ENCODE data around the gene IL17B. TPM values are rescaled to one million over a fixed set of nuclear protein-coding genes. Genes with fewer than 3 reads are reported as not detected.

IL17B gene
- total RNA-seq, 1 experiment from 2014 or later, result not detected

GRCh38 chr5:149367972-149368645 lies 11.0 kb downstream of the IL17B start:
- Mint-ChIP-seq H3K36me3 (ENCODE audit: insufficient read depth, unreplicated experiment) (no peaks in the 10 kb centered on the region), H3K4me1 (ENCODE audit: low read depth, unreplicated experiment) (no peaks in the 10 kb centered on the region), H3K27ac (ENCODE audit: unreplicated experiment) (no peak overlapping the region), H3K9me3 (ENCODE audit: unreplicated experiment) (no peaks in the 10 kb centered on the region), H3K4me3 (ENCODE audit: unreplicated experiment) (no peak overlapping the region), H3K27me3 (ENCODE audit: insufficient read depth, unreplicated experiment) (no peaks in the 10 kb centered on the region)
- no peak overlapping the region for H3K4me3 ChIP-seq (ENCODE audit: low read depth, low read length)
- H3K9me3 ChIP-seq, result no peaks in the 10 kb centered on the region
- POLR2A ChIA-PET, result no interaction called here
- TF ChIP-seq, protein P1, sequence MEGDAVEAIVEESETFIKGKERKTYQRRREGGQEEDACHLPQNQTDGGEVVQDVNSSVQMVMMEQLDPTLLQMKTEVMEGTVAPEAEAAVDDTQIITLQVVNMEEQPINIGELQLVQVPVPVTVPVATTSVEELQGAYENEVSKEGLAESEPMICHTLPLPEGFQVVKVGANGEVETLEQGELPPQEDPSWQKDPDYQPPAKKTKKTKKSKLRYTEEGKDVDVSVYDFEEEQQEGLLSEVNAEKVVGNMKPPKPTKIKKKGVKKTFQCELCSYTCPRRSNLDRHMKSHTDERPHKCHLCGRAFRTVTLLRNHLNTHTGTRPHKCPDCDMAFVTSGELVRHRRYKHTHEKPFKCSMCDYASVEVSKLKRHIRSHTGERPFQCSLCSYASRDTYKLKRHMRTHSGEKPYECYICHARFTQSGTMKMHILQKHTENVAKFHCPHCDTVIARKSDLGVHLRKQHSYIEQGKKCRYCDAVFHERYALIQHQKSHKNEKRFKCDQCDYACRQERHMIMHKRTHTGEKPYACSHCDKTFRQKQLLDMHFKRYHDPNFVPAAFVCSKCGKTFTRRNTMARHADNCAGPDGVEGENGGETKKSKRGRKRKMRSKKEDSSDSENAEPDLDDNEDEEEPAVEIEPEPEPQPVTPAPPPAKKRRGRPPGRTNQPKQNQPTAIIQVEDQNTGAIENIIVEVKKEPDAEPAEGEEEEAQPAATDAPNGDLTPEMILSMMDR (IDR thresholded peaks at IDR 0.05; ENCODE audit: insufficient read depth in 1 of 2, low read depth in 1 of 2, low read length in 1 of 2, severe bottlenecking in 1 of 2, unreplicated experiment in 1 of 2), result no peak
- H3K27me3 ChIP-seq (replicated peaks; ENCODE audit: control insufficient read depth, insufficient read depth, low read length), result no peaks in the 10 kb centered on the region
- BruUV-seq (replicated peaks), result no TSS peak
- intact Hi-C loops (cut with micrococcal nuclease; ENCODE audit: unreplicated experiment), result loop anchor here (1.0 kb wide), 3 partner anchors 47 to 66 kb away; no protein-coding TSS in a partner anchor
- no peaks in the 10 kb centered on the region for H3K36me3 ChIP-seq (ENCODE audit: control insufficient read depth, insufficient read depth, low read length)
- CTCF ChIA-PET, result interaction anchor here (0.6 to 2.9 kb wide), 14 partner anchors 9 to 195 kb away, joined by 3 to 40 read pairs (median 4); partner anchors contain the start of gene PCYOX1L
- DNase-seq, result no peak
- peaks cover 4% of the 10 kb centered on the region; the same call in 1 of the 2 replicates for H3K4me1 ChIP-seq

GRCh38 chr5:149367249-149367971 lies 11.7 kb downstream of the IL17B start:
- no TSS peak for BruUV-seq (replicated peaks)
- DNase-seq, result peak; percentile 87 to 88
- Histone ChIP-seq H3K4me3 (ENCODE audit: low read depth, low read length) (no peak overlapping the region), H3K27me3 (replicated peaks; ENCODE audit: control insufficient read depth, insufficient read depth, low read length) (no peaks in the 10 kb centered on the region), H3K36me3 (ENCODE audit: control insufficient read depth, insufficient read depth, low read length) (no peaks in the 10 kb centered on the region), H3K9me3 (no peaks in the 10 kb centered on the region), H3K4me1 (peaks cover 4% of the 10 kb centered on the region; the same call in 1 of the 2 replicates)
- intact Hi-C loops (cut with micrococcal nuclease; ENCODE audit: unreplicated experiment), result loop anchor here (1.0 kb wide), 3 partner anchors 46 to 67 kb away; no protein-coding TSS in a partner anchor
- ChIA-PET CTCF (interaction anchor here (0.6 to 2.9 kb wide), 14 partner anchors 9 to 78 kb away, joined by 3 to 40 read pairs (median 4); partner anchors contain the start of gene PCYOX1L), POLR2A (no interaction called here)
- Mint-ChIP-seq H3K4me3 (ENCODE audit: unreplicated experiment) (no peak overlapping the region), H3K27me3 (ENCODE audit: insufficient read depth, unreplicated experiment) (no peaks in the 10 kb centered on the region), H3K27ac (ENCODE audit: unreplicated experiment) (no peak overlapping the region), H3K9me3 (ENCODE audit: unreplicated experiment) (no peaks in the 10 kb centered on the region), H3K4me1 (ENCODE audit: low read depth, unreplicated experiment) (no peaks in the 10 kb centered on the region), H3K36me3 (ENCODE audit: insufficient read depth, unreplicated experiment) (no peaks in the 10 kb centered on the region)
- TF ChIP-seq, protein P1 (IDR thresholded peaks at IDR 0.05; ENCODE audit: insufficient read depth in 1 of 2, low read depth in 1 of 2, low read length in 1 of 2, severe bottlenecking in 1 of 2, unreplicated experiment in 1 of 2), result peak; percentile 86 to 91

GRCh38 chr5:149366169-149366729 lies 12.8 kb downstream of the IL17B start:
- TF ChIP-seq, protein P1 (IDR thresholded peaks at IDR 0.05; ENCODE audit: insufficient read depth in 1 of 2, low read depth in 1 of 2, low read length in 1 of 2, severe bottlenecking in 1 of 2, unreplicated experiment in 1 of 2), result no peak
- Histone ChIP-seq H3K36me3 (ENCODE audit: control insufficient read depth, insufficient read depth, low read length) (no peaks in the 10 kb centered on the region), H3K4me1 (peaks cover 4% of the 10 kb centered on the region; the same call in 1 of the 2 replicates), H3K27me3 (replicated peaks; ENCODE audit: control insufficient read depth, insufficient read depth, low read length) (no peaks in the 10 kb centered on the region), H3K9me3 (no peaks in the 10 kb centered on the region), H3K4me3 (ENCODE audit: low read depth, low read length) (no peak overlapping the region)
- H3K27ac Mint-ChIP-seq (ENCODE audit: unreplicated experiment), result no peak overlapping the region
- BruUV-seq (replicated peaks), result no TSS peak
- H3K9me3 Mint-ChIP-seq (ENCODE audit: unreplicated experiment), result no peaks in the 10 kb centered on the region
- H3K4me1 Mint-ChIP-seq (ENCODE audit: low read depth, unreplicated experiment), result no peaks in the 10 kb centered on the region
- CTCF ChIA-PET, result interaction anchor here (0.9 to 2.9 kb wide), 7 partner anchors 8 to 52 kb away, joined by 4 to 40 read pairs (median 4); partner anchors contain the start of genes GRPEL2 and PCYOX1L
- no peaks in the 10 kb centered on the region for H3K36me3 Mint-ChIP-seq (ENCODE audit: insufficient read depth, unreplicated experiment)
- no peaks in the 10 kb centered on the region for H3K27me3 Mint-ChIP-seq (ENCODE audit: insufficient read depth, unreplicated experiment)
- POLR2A ChIA-PET, result no interaction called here
- intact Hi-C loops (cut with micrococcal nuclease; ENCODE audit: unreplicated experiment), result no loop called here
- no peak overlapping the region for H3K4me3 Mint-ChIP-seq (ENCODE audit: unreplicated experiment)
- DNase-seq, result no peak
